ENCODE results near the gene TNFRSF8.
"Not testable (repeated sequence)": the region's sequence is repeated elsewhere in the genome, so short reads cannot be mapped to it uniquely, and the experiment has no call there.

The TNFRSF8 gene

DNA sequence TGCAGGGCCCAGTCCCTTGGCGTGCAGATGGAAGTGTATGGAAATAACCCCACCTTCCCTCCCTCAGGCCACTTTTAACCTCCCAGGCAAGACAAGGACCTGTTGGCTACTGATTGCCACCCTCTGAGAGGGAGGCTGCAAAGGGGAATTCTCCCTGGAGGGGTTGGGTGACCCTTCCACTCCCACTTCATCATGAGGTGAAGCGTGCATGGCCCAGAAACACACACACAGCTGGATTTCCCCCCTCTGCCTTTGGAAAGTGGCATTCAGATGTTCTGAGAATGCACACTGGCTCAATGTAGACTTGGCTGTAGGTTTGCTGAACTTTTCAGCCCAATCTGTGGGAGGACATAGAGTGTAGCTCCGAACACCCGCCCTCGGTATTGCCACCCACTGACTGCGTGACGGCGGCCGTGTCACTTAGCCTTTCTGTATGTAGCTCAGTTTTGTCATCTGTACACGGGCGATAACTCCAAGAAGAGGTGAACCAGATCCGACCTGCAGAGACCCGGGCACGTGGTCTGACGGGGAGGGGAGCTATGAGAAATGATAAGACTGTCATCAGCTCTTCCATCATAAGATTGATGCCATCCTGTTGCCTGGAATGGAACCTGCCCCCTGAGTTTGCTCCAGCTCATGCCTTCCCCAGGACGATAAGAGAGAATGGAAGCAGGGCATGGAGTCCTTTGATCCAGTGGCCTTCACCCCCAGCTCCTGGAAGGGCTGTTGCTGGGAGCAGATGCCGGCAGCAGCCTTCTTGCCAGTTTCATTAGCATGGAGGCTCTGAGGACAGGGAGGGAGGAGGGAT lies 24.5 kb upstream of the TNFRSF8 start:
- DNase-seq (ENCODE audit: low spot score), result no peak

DNA sequence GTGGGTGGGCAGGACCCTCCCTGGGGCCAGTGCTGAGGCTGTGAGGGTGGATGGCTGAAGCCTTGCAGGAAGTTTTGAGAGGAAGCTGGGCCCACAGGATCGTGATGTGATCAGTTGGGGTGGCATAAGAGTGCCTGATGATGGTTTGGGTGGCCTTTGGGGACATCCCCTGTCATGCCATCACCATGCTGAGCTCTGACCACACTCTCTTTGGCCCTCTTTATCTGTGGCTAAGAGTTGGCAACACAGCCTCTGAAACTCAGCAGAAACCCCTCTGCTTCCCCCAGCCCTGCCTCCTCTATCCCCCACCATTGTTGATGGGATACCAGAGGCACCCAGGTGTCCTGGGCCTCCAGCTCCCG lies 24.0 kb upstream of the TNFRSF8 start:
- no peak for DNase-seq (ENCODE audit: low spot score)

DNA sequence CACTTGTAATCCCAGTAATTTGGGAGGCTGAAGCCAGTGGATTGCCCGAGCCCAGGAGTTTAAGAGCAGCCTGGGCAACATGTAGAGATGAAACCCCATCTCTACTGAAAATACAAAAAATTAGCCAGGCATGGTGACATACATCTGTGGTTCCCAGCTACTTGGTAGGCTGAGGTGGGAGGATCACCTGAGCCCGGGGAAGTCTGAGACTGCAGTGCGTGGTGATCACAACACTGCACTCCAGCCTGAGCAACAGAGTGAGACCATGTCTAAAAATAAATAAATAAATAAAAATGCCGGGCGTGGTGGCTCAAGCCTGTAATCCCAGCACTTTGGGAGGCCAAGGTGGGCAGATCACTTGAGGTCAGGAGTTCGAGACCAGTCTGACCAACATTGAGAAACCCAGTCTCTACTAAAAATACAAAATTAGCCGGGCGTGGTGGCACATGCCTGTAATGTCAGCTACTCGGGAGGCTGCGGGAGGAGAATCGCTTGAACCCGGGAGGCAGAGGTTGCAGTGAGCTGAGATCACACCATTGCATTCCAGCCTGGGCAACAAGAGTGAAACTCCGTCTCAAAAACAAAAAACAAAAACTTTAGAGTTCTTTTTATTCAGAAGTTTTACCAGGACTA lies 23.2 kb upstream of the TNFRSF8 start:
- not testable (repeated sequence) for DNase-seq (ENCODE audit: low spot score)

DNA sequence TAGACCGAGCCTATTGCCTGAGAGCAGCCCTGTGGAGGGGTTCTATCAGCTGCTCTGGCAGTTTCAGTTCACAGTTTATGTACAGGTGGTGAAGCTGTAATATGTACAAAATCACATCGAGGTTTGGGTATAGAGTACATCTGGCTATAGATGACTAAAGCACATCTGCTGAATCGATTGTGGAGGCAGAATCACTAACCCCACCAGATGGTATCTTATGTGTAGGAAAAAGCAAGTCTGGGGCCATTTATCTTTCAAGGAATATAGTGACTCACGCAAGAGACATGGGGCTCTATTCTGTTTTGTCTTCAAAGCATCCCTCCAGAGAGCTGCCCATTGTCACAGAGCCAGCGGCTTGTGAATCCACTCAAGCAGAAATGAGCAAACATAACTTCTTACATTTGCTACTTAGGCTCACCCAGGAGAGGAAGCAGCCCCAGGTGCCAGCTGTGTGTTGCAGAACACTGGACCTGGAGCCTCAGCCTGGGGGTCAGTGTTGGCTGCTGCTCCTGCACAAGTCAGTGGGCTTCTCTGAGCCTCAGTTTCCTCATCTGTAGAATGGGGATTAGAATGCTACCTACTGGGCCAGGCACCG lies 22.5 kb upstream of the TNFRSF8 start:
- no peak for DNase-seq (ENCODE audit: low spot score)

DNA sequence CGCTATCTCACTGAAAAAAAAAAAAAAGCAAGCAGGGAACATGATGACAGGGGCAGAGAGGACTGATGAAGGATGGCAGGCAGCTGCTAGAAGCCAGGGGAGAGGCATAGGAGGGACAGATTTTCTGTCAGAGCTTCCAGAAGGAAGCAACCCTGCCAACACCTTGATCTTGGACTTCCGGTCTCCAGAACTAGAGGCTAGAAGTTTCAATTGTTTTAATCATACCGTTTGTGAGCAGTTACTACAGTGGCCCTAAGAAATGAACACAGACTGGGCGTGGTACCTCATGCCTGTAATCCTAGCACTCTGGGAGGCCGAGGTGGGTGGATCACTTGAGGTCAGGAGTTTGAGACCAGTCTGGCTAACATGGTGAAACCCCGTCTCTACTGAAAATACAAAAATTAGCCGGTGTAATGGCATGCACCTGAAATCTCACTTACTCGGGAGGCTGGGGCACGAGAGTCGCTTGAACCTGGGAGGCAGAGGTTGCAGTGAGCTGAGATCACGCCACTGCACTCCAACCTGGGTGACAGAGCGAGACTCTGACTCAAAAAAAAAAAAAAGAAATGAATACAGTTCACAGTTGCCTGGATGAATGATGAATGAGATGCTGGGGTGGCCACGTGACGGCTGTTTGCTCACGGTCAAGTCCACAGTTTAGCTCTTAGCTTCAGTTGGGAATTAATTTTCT lies 18.8 kb upstream of the TNFRSF8 start:
- not testable (repeated sequence) for DNase-seq (ENCODE audit: low spot score)

DNA sequence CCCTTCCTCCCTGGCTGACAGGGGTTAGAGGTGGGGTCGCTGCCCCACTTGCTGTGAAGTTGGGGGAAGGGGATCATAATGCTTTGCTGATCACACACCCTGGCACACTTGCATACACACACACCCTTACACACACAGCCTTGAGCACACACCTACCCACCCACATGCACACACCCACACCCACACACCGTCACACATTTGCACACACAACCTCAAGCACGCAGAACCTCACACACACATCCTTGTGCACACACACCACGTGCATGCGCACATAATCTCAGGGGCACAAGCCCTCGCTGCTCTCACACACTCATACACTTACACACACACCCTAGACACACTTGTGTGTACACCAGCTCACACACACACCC lies 16.4 kb upstream of the TNFRSF8 start:
- DNase-seq (ENCODE audit: low spot score), result no peak

DNA sequence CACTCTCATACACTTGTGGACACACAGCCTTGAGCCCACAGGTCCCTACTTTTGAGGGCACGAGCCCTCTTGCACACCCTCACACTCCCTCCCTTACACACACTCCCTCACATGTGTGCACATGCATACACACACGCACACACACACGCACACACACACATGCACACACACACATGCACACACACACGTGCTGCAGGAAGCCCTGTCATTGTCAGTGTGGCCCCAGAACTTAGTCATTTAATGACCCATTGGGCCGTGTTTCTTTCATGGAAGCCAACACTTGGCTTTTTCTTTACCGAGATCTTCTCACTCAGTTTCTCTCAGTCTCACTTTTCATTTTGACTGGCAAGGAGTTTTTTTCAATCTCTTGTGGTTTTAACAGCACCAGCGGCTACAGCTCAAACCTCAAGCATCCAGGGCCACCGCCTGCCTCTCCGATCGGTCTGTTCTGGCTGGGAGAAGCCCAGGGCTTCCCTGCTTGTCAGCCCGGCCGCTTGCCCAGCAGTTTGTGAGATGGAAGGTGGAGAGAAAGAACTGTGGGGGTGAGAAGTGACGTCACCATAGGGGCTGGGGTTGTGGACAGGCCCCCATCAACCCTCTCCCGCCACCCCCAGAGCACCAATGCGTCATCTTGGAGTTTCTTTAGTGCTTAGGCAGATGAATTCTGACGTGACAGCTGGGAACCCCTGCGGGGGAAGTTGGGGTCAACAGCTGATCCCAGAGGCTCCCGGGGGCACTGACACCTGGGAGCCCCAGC lies 15.8 kb upstream of the TNFRSF8 start:
- DNase-seq (ENCODE audit: low spot score), result no peak

DNA sequence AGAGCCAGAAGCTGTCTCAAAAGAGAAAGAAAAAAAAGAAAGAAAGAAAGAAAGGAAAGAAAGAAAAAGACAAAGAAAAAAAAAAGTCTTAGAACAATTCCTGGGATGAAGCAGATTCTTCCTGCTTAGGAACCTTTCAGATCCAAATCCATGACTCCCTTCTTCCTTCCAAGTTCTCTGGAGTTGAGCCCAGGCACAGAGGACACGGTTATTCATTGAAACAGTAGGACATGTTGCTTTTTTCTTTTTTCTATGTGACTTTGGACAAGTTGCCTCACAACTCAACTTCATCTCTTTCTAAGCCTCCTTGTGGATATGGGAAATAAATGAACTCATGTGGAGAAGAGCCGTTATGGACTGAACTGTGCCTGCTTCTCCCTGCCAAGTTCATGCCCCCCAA lies 14.7 kb upstream of the TNFRSF8 start:
- DNase-seq (ENCODE audit: low spot score), result peak; percentile 57

DNA sequence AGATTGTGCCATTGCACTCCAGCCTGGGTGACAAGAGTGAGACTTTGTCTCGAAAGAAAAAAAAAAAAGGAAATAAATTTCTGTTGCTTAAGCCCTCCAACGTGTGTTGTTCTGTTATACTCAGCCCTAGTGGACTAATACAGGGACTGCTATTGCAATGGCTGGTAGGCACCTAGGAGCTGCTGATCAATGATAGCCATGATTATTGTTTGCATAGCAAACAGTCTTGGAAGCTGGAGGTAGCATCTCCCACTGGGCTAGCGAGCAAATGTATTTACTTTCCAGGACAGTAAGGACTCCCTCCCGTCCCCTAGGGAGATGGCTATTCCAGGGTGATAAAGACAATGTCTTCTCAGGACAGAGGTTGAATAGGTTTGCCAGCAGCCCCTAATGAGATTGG lies 13.5 kb upstream of the TNFRSF8 start:
- DNase-seq (ENCODE audit: low spot score), result no peak

DNA sequence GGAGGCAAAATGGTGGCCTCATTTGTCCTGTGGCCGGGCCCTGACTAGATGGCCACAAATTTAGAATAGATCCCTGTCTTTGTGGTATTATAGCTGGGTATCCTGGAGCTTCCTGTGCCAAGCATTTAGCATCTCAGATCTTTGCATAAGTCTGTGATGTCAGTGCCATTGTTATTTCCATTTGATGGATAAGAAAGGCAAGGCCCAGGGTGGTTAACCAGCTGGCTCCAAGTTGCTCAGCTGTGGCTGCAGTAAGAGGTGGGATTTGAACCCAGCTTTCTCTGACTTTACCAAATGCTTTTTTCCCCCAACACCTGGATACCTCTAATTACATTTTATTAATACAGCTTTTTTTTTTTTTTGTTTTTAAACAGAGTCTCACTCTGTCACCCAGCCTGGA lies 11.7 kb upstream of the TNFRSF8 start:
- no peak for DNase-seq (ENCODE audit: low spot score)

DNA sequence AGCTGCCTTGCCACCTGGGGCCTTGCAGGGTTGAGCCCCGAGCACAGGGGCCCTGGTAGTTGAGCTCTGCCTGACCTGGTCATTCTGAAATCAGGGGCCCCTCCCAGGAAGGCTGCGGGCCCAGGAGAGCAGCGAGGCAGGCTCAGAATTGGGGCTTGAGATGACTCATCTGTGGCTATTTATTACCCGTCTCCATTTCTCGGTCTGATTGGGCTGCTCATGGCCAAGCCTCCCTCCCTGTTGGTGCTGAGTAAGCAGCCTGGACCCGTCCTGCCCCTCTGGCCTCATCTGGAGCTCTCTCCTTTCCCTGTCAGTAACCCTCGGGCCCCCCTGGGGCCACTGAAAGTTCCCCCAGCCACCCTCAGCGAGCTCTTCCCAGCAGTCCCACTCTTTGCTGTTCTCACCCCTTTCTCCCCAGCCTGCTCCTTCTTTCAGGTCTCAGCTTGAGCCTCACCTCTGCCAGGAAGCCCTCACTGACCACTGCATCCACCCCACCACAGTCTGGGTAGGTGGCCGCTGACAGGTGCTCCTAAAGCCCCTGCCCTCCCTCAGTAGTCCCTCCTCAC lies 11.0 kb upstream of the TNFRSF8 start:
- DNase-seq (ENCODE audit: low spot score), result peak; percentile 40

DNA sequence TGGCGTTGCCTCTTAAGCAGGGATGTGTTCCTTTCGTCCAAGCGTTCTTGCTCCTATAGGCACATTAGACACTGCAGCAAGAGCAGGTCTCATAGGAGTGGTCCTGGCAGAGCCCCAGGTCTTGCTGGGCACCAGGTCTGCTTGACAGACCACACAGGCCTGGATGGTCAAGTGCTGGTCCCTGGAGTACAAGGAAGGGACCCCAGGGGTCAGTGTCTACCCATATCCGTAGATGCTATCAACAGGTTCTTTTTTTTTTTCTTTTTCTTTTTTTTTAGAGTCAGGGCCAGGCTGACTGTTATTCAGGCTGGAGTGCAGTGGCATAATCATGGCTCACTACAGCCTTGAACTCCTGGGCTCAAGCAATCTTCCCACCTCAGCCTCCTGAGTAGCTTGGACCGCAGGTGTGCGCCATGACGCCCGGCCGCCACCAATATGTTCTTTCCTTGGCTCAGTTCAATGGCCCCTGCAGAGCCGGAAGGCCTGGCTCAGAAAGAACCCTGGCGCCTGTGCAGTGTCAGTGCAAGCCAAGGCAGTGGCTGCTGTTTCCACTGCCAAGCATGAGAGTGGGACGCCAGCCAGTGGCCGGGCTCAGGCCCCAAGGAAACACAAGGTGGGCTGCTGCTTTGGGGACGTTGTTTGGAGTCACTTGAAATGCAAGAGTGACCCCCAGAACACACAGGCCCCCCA lies 10.0 kb upstream of the TNFRSF8 start:
- peak; percentile 50 for DNase-seq (ENCODE audit: low spot score)

DNA sequence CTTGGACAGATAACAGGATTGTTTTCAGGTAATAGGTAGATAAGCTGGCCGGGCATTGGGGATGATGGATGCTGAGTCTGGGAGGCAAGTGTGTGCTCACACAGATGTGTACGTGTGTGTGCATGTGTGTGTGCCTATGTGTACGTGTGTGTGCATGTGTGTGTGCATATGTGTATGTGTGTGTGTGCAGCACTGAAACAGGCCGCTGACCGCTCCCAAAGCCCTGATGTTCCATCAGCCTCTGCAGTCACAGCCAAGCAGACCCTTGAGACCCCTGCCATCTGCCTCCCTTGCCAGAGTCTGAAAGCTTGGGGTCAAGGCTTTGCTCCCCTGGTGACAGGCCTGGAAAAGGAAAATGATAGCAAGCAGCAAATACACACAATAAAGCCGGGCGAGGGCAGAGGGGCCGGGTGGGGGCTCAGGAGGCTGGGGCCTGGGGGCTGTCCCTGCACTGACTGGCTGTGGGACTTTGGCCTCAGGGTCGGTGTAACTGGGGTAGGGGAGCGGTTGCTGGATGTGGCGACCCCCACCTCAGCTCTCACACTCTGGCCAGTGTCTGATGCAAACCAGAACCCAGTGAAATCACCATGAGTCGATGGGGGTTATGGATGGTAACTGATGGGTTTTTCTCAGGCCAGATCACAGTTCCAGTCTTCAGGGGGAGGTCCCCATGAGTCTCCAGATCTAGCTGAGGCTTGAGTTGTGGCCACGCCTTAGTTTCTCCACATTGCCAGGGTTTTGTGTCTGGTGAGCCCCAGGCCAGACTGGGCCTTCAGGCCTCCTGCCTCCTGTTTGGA lies 9.2 kb upstream of the TNFRSF8 start:
- no peak for DNase-seq (ENCODE audit: low spot score)

DNA sequence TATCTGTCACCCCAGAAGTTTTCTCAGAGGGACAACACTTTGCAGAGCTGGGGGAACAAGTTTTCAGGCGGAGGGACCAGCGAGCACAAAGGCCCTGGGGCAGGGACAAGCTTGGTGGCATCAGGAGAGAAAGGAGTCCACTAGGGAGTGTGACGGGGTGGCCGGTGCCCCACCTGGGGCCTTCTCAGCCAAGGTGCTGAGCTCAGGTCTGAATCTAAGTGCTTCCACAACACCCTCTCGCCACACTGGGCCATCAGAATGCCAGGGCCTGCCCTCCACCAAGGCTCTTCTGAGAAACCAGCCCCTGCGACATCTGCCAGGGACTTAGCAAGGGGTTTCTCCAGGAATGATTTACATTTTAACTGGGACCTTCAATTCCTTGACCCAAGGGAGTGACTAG lies 7.8 kb upstream of the TNFRSF8 start:
- no peak for DNase-seq (ENCODE audit: low spot score)

DNA sequence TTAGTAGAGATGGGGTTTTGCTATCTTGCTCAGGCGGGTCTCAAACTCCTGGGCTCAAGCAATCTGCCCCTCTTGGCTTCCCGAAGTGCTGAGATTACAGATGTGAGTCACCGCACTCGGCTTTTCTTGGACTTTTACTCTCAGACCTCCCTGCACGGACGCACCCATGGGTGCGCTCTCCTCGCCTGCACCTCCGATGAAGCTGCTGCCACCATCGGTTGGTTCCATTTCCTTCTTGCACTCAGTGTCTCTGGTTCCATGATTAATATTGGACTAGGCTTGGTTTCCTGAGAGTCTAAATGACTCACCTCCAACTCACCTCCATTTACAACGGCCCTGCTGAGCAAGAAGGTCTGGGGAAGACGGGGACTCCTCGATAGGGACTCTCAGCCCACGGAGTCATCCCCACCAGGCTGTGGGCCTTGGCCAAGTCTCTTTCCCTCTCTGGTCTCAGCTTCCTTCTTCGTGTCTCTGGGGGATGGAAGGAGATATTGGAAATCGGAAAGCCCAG lies 6.7 kb upstream of the TNFRSF8 start:
- DNase-seq (ENCODE audit: low spot score), result no peak

DNA sequence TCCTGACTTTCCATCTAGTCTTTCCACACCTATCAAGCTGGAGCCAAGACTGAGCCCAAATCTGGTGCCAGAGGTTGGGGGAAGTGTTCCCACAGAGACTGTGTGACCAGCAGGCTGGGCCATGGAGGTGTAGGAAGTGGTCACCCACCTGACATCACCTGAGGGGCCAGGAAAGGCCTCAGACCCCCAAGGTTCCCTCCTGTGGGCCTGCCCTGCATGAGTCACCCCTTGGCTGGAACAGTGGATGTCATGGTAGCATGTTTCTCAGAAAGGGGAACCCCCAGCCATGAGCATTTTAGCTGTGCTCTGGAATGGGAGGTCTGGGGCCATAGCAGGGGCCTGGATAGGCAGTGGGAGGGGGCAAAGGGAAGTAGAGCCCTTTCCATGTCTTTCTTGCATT lies 5.7 kb upstream of the TNFRSF8 start:
- no peak for DNase-seq (ENCODE audit: low spot score)

DNA sequence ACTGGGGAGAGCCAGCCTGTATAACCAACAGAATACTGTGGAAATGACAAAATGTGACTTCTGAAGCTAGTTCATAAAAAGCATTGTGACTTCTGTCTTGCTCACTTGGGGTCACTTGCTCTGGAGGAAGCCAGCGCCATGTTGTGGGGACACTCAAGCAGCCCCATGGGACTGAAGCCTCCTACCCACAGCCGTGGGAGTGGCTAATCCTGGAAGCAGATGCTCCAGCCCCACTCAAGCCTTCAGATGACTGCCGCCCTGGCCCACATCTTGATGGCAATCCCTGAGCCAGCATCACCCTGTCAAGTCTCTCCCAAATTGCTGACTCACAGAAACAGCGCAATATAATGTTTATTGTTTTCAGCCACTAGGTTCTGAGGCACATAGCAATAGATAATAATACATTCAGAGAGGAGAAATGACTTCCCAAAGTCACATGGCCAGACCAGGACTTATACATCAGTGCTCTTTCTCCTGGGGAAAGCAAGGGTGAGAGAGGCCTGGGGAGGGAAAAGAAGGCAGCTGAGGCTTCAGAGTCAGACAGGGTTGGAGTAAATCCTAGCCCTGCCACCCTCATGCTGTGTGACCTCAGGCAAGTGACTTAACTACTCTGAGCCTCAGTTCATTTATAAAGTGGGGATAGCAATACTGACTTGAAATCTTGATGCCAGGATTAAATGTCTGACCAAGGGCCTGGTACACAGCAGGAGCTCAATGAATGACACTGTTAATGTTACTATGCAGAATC lies 5.0 kb upstream of the TNFRSF8 start:
- no peak for DNase-seq (ENCODE audit: low spot score)

DNA sequence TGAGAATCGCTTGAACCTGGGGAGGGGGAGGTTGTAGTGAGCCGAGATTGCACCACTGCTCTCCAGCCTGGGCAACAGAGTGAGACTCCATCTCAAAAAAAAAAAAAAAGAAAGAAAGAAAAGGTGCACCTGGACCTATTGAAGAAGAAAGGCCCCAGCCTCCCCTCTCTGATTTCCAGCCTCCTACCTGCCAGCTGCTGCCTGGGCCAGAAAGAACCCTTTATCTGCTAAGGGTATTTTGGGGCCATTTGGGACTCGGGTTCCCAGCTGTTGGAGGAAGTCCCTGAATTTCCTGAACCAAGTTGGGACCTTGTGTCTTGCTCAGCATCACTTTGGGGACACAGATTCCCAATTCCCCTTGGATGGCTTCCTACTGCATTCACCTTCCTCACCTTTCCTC lies 3.9 kb upstream of the TNFRSF8 start:
- no peak for DNase-seq (ENCODE audit: low spot score)

DNA sequence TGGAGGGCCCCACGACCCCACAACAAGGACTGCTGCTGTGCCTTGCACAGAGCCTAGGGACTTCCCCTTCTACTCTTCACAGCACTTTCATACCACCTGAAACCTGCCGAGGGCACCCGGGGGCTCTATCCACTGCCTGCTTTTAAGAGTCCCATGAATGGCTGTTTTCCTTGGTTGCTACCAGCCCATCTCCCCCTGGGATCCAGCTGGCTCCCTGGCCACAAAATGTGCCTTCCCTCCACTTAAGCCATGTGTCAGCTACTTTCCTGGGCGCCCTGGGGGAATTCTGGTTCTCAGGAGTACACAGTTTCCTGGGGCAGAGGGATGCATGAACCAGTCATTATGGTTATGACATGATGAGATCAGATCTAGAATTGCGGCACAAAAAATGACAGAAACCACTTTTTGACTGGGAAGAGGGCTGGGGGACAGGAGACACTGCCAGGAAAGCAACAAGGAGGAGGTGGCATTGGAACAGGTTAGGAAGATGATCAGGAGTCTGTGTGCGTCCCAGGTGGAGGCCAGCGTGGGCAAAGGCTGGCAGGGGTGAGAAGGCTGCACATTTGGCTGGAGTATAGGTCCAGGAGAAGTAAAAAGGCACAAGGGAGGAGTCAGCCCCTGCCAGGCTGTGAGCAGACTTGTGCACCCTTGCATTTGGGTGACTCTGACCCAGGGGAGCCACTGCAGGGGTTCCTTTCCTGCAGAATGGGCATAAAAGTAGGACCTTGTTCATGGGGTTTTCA lies 3.2 kb upstream of the TNFRSF8 start:
- no peak for DNase-seq (ENCODE audit: low spot score)
